SIG-M5 (cell line): ENCODE measurements around the gene DHTKD1.
A peak's percentile ranks its signal among the peaks of the same experiment; 100 is the strongest.
"Not testable (repeated sequence)": the region's sequence is repeated elsewhere in the genome, so short reads cannot be mapped to it uniquely, and the experiment has no call there.

Source experiments
- DNase-seq: peaks from one replicate; lab custom pipeline; 2025; lab: John Stamatoyannopoulos, UW

DHTKD1 gene

GRCh38 chr10:12150163-12150562 is 81.4 kb downstream of the DHTKD1 start:
- DNase-seq = no peak

- no peak for DNase-seq
Observed at GRCh38 chr10:12154516-12154915, 85.8 kb downstream of the DHTKD1 start.

GRCh38 chr10:12156367-12157123 is 87.8 kb downstream of the DHTKD1 start:
- no peak for DNase-seq

GRCh38 chr10:12158111-12158510 is 89.4 kb downstream of the DHTKD1 start:
- DNase-seq = peak; percentile 9

- no peak for DNase-seq
Observed at GRCh38 chr10:12160664-12161063, 91.9 kb downstream of the DHTKD1 start.

GRCh38 chr10:12162927-12163326 is 94.2 kb downstream of the DHTKD1 start:
- DNase-seq = no peak

GRCh38 chr10:12164085-12164484 is 95.3 kb downstream of the DHTKD1 start:
- DNase-seq = no peak

GRCh38 chr10:12165036-12165435 is 96.3 kb downstream of the DHTKD1 start:
- DNase-seq = no peak

- no peak for DNase-seq
Observed at GRCh38 chr10:12165999-12166775, 97.4 kb downstream of the DHTKD1 start.

- DNase-seq = not testable (repeated sequence)
Observed at GRCh38 chr10:12171512-12171911, 102.8 kb downstream of the DHTKD1 start.
